H1 (cell line): ENCODE results near the gene WASHC2A. TPM values are rescaled to one million over a fixed set of nuclear protein-coding genes. Genes with fewer than 3 reads are reported as not detected.
"Not testable (repeated sequence)": the region's sequence is repeated elsewhere in the genome, so short reads cannot be mapped to it uniquely, and the experiment has no call there.

Experiments
- CTCF ChIA-PET: fragments of 300-600 bp; sonication (Branson Sonifier 250); formaldehyde crosslinking; loops from one replicate; lab custom pipeline; 2021; ENCODE audit not compliant: partially characterized antibody; lab: Charles Lee
- POLR2A ChIA-PET: fragments of 300-600 bp; sonication (Branson Sonifier 250); formaldehyde crosslinking; loops from one replicate; lab custom pipeline; 2021; ENCODE audit warnings: inconsistent platforms; ENCODE audit not compliant: partially characterized antibody; lab: Charles Lee
- DNase-seq, 2 experiments: peaks; one replicate each; pipeline versions ENCODE4 v3.0.0 to v3.0.0-alpha.2; 2010 to 2022; ENCODE audit warnings: low spot score in 2 of 2, low read depth in 1 of 2, mixed read lengths in 1 of 2
- FAIRE-seq: peaks from 2 replicates; lab custom pipeline; 2011; peaks lifted over from hg19 to GRCh38; lab: Jason Lieb, UNC
- H2AFZ ChIP-seq: 2 replicates; pipeline ENCODE4 v1.8.1; 2012; ENCODE audit warnings: low read length, inconsistent platforms
- H2AK5ac ChIP-seq: 2 replicates; pipeline ENCODE4 v1.6.1; 2013; ENCODE audit warnings: low read depth, low read length
- H2BK120ac ChIP-seq: replicated peaks from 2 replicates; pipeline ENCODE3; 2013; ENCODE audit warnings: low read depth, low read length, inconsistent platforms
- H2BK12ac ChIP-seq: 2 replicates; pipeline ENCODE4 v1.6.1; 2013; ENCODE audit warnings: low read depth, low read length
- H2BK15ac ChIP-seq: 2 replicates; pipeline ENCODE4 v1.6.1; 2013; ENCODE audit warnings: low read length
- H2BK20ac ChIP-seq: 2 replicates; pipeline ENCODE4 v1.6.1; 2013; ENCODE audit warnings: low read length
- H2BK5ac ChIP-seq: 2 replicates; pipeline ENCODE4 v1.6.1; 2013; ENCODE audit warnings: low read depth, low read length
- H3K14ac ChIP-seq: 2 replicates; pipeline ENCODE4 v1.6.1; 2013; ENCODE audit warnings: inconsistent platforms; ENCODE audit not compliant: insufficient read length
- H3K18ac ChIP-seq: 2 replicates; pipeline ENCODE4 v1.6.1; 2013; ENCODE audit warnings: low read length; ENCODE audit errors: extremely low read depth
- H3K23ac ChIP-seq: 2 replicates; pipeline ENCODE4 v1.6.1; 2013; ENCODE audit warnings: inconsistent platforms; ENCODE audit not compliant: insufficient read length
- H3K23me2 ChIP-seq: 2 replicates; pipeline ENCODE4 v1.6.1; 2013; ENCODE audit warnings: low read depth, low read length
- H3K27ac ChIP-seq: 2 replicates; pipeline ENCODE4 v1.6.1; 2011; ENCODE audit warnings: low read depth, low read length, inconsistent platforms
- H3K27me3 ChIP-seq, 4 experiments: replicated peaks in 1 of 4; 1 replicate in 1 of 4; 2 replicates in 3 of 4; pipeline versions ENCODE4 v1.6.1 to v1.8.1; 2011 to 2013; ENCODE audit warnings: low read length in 3 of 4, mild to moderate bottlenecking in 3 of 4, inconsistent platforms in 2 of 4, mixed read lengths in 2 of 4, moderate library complexity in 1 of 4; ENCODE audit not compliant: control insufficient read depth in 3 of 4, insufficient read depth in 3 of 4; ENCODE audit errors: extremely low read depth in 1 of 4
- H3K36me3 ChIP-seq, 4 experiments: 2 replicates each; pipeline versions ENCODE4 v1.6.1 to v1.8.1; 2011 to 2013; ENCODE audit warnings: mild to moderate bottlenecking in 4 of 4, low read length in 3 of 4, moderate library complexity in 2 of 4, control low read depth in 1 of 4, inconsistent platforms in 1 of 4; ENCODE audit not compliant: insufficient read depth in 4 of 4, control insufficient read depth in 2 of 4
- H3K4ac ChIP-seq: replicated peaks from 2 replicates; pipeline ENCODE3; 2013; ENCODE audit warnings: low read length, low read depth, mixed read lengths, inconsistent platforms; ENCODE audit not compliant: insufficient read length
- H3K4me1 ChIP-seq, 4 experiments: replicated peaks in 1 of 4; 1 replicate in 1 of 4; 2 replicates in 3 of 4; pipeline versions ENCODE4 v1.6.1 to v1.8.1; 2011 to 2013; ENCODE audit warnings: low read length in 3 of 4, inconsistent platforms in 2 of 4, mixed read lengths in 1 of 4; ENCODE audit not compliant: insufficient read depth in 4 of 4, control insufficient read depth in 3 of 4
- H3K4me2 ChIP-seq, 2 experiments: 2 replicates each; pipeline versions ENCODE4 v1.6.1 to v1.8.1; 2011 to 2013; ENCODE audit warnings: low read depth in 2 of 2, low read length in 2 of 2, control low read depth in 1 of 2, inconsistent platforms in 1 of 2, mild to moderate bottlenecking in 1 of 2; ENCODE audit not compliant: insufficient read depth in 1 of 2
- H3K4me3 ChIP-seq, 4 experiments: fragments of 200-600, 300-600 bp in 1 of 4; sonication (generic), shearing (Covaris generic), sonication (Bioruptor Twin) in 1 of 4; 2 replicates each; pipeline versions ENCODE4 v1.5.1 to v1.8.1; 2011 to 2016; ENCODE audit warnings: low read length in 4 of 4, low read depth in 3 of 4, control low read depth in 2 of 4, inconsistent platforms in 2 of 4, mild to moderate bottlenecking in 2 of 4, mixed read lengths in 1 of 4, moderate library complexity in 1 of 4; ENCODE audit not compliant: insufficient read depth in 2 of 4; ENCODE audit errors: extremely low read depth in 1 of 4
- H3K56ac ChIP-seq: replicated peaks from 2 replicates; pipeline ENCODE3; 2013; ENCODE audit warnings: low read depth, mild to moderate bottlenecking, mixed read lengths, low read length, inconsistent platforms; ENCODE audit not compliant: insufficient read length
- H3K79me1 ChIP-seq: 2 replicates; pipeline ENCODE4 v1.6.1; 2013; ENCODE audit warnings: low read depth, low read length, control low read depth
- H3K79me2 ChIP-seq, 2 experiments: 2 replicates each; pipeline versions ENCODE4 v1.6.1 to v1.8.1; 2012 to 2013; ENCODE audit warnings: low read length in 2 of 2, mild to moderate bottlenecking in 2 of 2, inconsistent platforms in 1 of 2; ENCODE audit not compliant: insufficient read depth in 2 of 2, control insufficient read depth in 1 of 2
- H3K9ac ChIP-seq, 4 experiments: replicated peaks in 1 of 4; 1 replicate in 1 of 4; 2 replicates in 3 of 4; pipeline versions ENCODE4 v1.6.1 to v1.8.1; 2011 to 2013; ENCODE audit warnings: low read depth in 3 of 4, low read length in 3 of 4, control low read depth in 2 of 4, mild to moderate bottlenecking in 2 of 4, moderate library complexity in 2 of 4, inconsistent platforms in 1 of 4; ENCODE audit errors: extremely low read depth in 1 of 4
- H3K9me3 ChIP-seq, 2 experiments: 2 replicates each; pipeline versions ENCODE4 v1.6.1 to v1.8.1; 2012 to 2013; ENCODE audit warnings: mild to moderate bottlenecking in 2 of 2, moderate library complexity in 2 of 2, control low read depth in 1 of 2, inconsistent platforms in 1 of 2, low read depth in 1 of 2, low read length in 1 of 2, mixed read lengths in 1 of 2; ENCODE audit not compliant: insufficient read depth in 2 of 2
- H4K20me1 ChIP-seq, 2 experiments: replicated peaks in 1 of 2; 2 replicates each; pipeline versions ENCODE3 to v1.8.1; 2011 to 2013; ENCODE audit warnings: inconsistent platforms in 2 of 2, low read length in 2 of 2, mild to moderate bottlenecking in 1 of 2; ENCODE audit not compliant: insufficient read depth in 2 of 2, control insufficient read depth in 1 of 2
- H4K5ac ChIP-seq: 2 replicates; pipeline ENCODE4 v1.6.1; 2013; ENCODE audit warnings: low read length, low read depth, mixed read lengths, inconsistent platforms; ENCODE audit not compliant: insufficient read length
- H4K8ac ChIP-seq: 2 replicates; pipeline ENCODE4 v1.8.0; 2013; ENCODE audit warnings: mild to moderate bottlenecking, moderate library complexity, low read length, inconsistent platforms; ENCODE audit not compliant: insufficient read depth; ENCODE audit errors: extremely low read depth
- H4K91ac ChIP-seq: replicated peaks from 2 replicates; pipeline ENCODE3; 2013; ENCODE audit warnings: low read length, mixed read lengths, inconsistent platforms; ENCODE audit not compliant: insufficient read length
- WGBS, 2 experiments: shearing (Covaris generic) in 1 of 2; methylation state at CpG; one replicate each; pipeline versions ENCODE4 v1.1.6 to v1.1.7; 2013 to 2015; ENCODE audit warnings: low lambda C conversion rate in 2 of 2, mixed read lengths in 2 of 2, inconsistent platforms in 1 of 2, low coverage in 1 of 2, missing lambda C conversion rate in 1 of 2; ENCODE audit not compliant: insufficient replicate concordance in 2 of 2, insufficient coverage in 1 of 2, insufficient read length in 1 of 2; ENCODE audit errors: extremely low coverage in 1 of 2, missing lambda C conversion rate in 1 of 2; 5-methylcytosine and 5-hydroxymethylcytosine counted together
- polyA plus RNA-seq, 7 experiments: library from polyadenylated mRNA; depleted of rRNA in 3 of 7; stranded (reverse) in 5 of 7; unstranded in 2 of 7; fragments of >200 nt in 5 of 7; fragments of 200-250 nt in 2 of 7; gene quantifications; 1 replicate in 5 of 7; 2 replicates in 1 of 7; 4 replicates in 1 of 7; pipeline versions ENCODE4 v1.2.1 to v1.2.3, GENCODE V29; 2011 to 2013; ENCODE audit warnings: missing spikeins in 2 of 7, mixed read lengths in 2 of 7
- total RNA-seq: library from RNA; stranded (reverse); fragmentation: NEBNext Ultra II Directional; extraction: Animal tissue kit (Norgen Biotek cat#: 25700); gene quantifications from 2 replicates; pipeline ENCODE4 v1.2.1, GENCODE V29; 2021

The WASHC2A gene
- total and polyA plus RNA-seq, 2 of the 8 experiments (the other 6 are each of a cell fraction or from before 2014, with no cell fraction given), result 7.5 to 29.7 TPM

DNA sequence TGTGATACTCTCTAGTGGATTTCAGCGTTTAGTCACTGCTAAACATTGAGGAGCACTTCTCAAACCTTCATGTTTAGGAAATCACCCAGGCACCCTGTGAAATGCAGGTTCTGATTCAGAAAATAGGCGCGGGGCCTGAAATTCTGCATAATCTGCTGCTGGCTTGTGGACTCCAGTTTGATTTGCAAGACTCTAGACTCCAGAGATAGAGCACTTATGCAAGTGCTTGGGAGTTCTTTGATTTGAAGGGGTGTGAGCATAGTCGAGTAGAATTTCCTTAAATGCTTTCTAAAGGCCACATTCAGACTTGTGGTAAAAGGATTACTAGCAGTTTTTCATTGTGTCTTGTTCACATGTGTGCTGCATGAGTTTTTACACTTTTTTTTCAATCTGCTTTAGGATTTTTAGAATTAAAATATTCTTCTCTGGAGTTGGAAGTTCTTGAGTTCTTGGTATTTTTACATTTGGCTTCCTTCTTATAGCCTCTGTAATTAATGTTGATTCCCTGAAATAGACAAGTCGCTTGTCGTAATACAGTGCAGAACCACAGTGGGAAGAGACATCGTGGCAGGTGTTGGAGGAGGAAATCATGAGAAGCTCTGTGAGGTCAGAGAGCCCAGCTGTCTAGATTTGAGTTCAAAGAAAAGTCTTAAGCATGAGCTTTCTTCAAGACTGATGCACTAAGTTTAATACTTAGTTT, 41.4 kb downstream of the WASHC2A start:
- H3K14ac ChIP-seq, H4K91ac ChIP-seq, H3K79me2 ChIP-seq, H3K36me3 ChIP-seq, H3K4me3 ChIP-seq, H2BK5ac ChIP-seq, H3K23ac ChIP-seq, H4K8ac ChIP-seq, H2BK12ac ChIP-seq, H4K20me1 ChIP-seq, H2BK15ac ChIP-seq, DNase-seq, H2AK5ac ChIP-seq, H2BK120ac ChIP-seq, FAIRE-seq, H4K5ac ChIP-seq, H3K27ac ChIP-seq, H3K79me1 ChIP-seq, CTCF ChIA-PET, H3K56ac ChIP-seq, H3K4ac ChIP-seq, H2BK20ac ChIP-seq, H2AFZ ChIP-seq, H3K9ac ChIP-seq, H3K4me2 ChIP-seq, H3K18ac ChIP-seq, H3K27me3 ChIP-seq, H3K23me2 ChIP-seq, H3K9me3 ChIP-seq, POLR2A ChIA-PET, H3K4me1 ChIP-seq: not testable (repeated sequence)
- 88% methylated on average over 6 of the region's 7 CpGs; no CpG with 5 or more reads in 1 of the 2 experiments for WGBS, 2 experiments
